Mononuclear cell (primary cell): ENCODE results near the gene TLCD3B. TPM values are rescaled to one million over a fixed set of nuclear protein-coding genes. Genes with fewer than 3 reads are reported as not detected.
"Not testable (repeated sequence)": the region's sequence is repeated elsewhere in the genome, so short reads cannot be mapped to it uniquely, and the experiment has no call there.

Experiments
- H3K27me3 ChIP-seq: 2 replicates; pipeline ENCODE4 v1.6.0; 2011; ENCODE audit warnings: low read length, control low read depth; ENCODE audit not compliant: insufficient read depth
- H3K4me1 ChIP-seq: 2 replicates; pipeline ENCODE4 v1.5.1; 2011; ENCODE audit warnings: mild to moderate bottlenecking, low read length, control low read depth; ENCODE audit not compliant: insufficient read depth
- H3K4me3 ChIP-seq: 2 replicates; pipeline ENCODE4 v1.5.1; 2011; ENCODE audit warnings: mild to moderate bottlenecking, low read length, moderate library complexity
- H3K9me3 ChIP-seq: 2 replicates; pipeline ENCODE4 v1.5.1; 2011; ENCODE audit warnings: low read depth, mild to moderate bottlenecking, control low read depth, low read length
- total RNA-seq: library from RNA; depleted of rRNA; stranded (reverse); fragments of >200 nt; gene quantifications from one replicate; pipeline ENCODE4 v1.2.3, GENCODE V29; 2012

Gene TLCD3B
- total RNA-seq, 1 donor = not detected

GRCh38 chr16:30023586-30023985 lies 7.5 kb downstream of the TLCD3B start:
- no peaks in the 10 kb centered on the region for H3K9me3 ChIP-seq
- H3K27me3 ChIP-seq = no peaks in the 10 kb centered on the region
- peaks cover 13% of the 10 kb centered on the region for H3K4me1 ChIP-seq
- no peak overlapping the region for H3K4me3 ChIP-seq

GRCh38 chr16:30022887-30023286 lies 8.2 kb downstream of the TLCD3B start, which contains the start of gene C16orf92:
Gene C16orf92, plus strand, starts transcription at chr16:30023198. Its CDS starts 143 bp downstream, at chr16:30023341.
- H3K27me3 ChIP-seq = no peaks in the 10 kb centered on the region
- no peak within 1 kb of the TSS for H3K4me3 ChIP-seq
- peaks cover 13% of the 10 kb centered on the region for H3K4me1 ChIP-seq
- no peaks in the 10 kb centered on the region for H3K9me3 ChIP-seq

- Histone ChIP-seq H3K4me1 (peaks cover 13% of the 10 kb centered on the region), H3K27me3 (no peaks in the 10 kb centered on the region), H3K9me3 (no peaks in the 10 kb centered on the region), H3K4me3 (no peak overlapping the region)
Observed at GRCh38 chr16:30018731-30019158, 12.3 kb downstream of the TLCD3B start.

GRCh38 chr16:30017937-30018336 lies 13.1 kb downstream of the TLCD3B start:
- not testable (repeated sequence) for H3K27me3 ChIP-seq, H3K9me3 ChIP-seq, H3K4me3 ChIP-seq
- peaks cover 13% of the 10 kb centered on the region for H3K4me1 ChIP-seq

GRCh38 chr16:30017277-30017656 lies 13.8 kb downstream of the TLCD3B start:
- Histone ChIP-seq H3K4me1 (peaks cover 13% of the 10 kb centered on the region), H3K27me3 (peaks cover 2% of the 10 kb centered on the region), H3K4me3 (no peak overlapping the region), H3K9me3 (no peaks in the 10 kb centered on the region)

- H3K9me3 ChIP-seq = no peaks in the 10 kb centered on the region
- peaks cover 7% of the 10 kb centered on the region for H3K27me3 ChIP-seq
- H3K4me1 ChIP-seq = peaks cover 12% of the 10 kb centered on the region
- no peak overlapping the region for H3K4me3 ChIP-seq
Observed at GRCh38 chr16:30016555-30017276, 14.4 kb downstream of the TLCD3B start.

GRCh38 chr16:30015450-30015849 lies 15.6 kb downstream of the TLCD3B start:
- H3K4me3 ChIP-seq, H3K4me1 ChIP-seq, H3K9me3 ChIP-seq: not testable (repeated sequence)
- H3K27me3 ChIP-seq = peaks cover 11% of the 10 kb centered on the region

GRCh38 chr16:30012598-30012997 lies 18.5 kb downstream of the TLCD3B start:
- H3K4me3 ChIP-seq, H3K4me1 ChIP-seq, H3K9me3 ChIP-seq: not testable (repeated sequence)
- peaks cover 17% of the 10 kb centered on the region for H3K27me3 ChIP-seq

- peaks cover 17% of the 10 kb centered on the region for H3K27me3 ChIP-seq
- no peaks in the 10 kb centered on the region for H3K9me3 ChIP-seq
- peaks cover 8% of the 10 kb centered on the region for H3K4me1 ChIP-seq
- H3K4me3 ChIP-seq = no peak overlapping the region
Observed at GRCh38 chr16:30011714-30012504, 19.2 kb downstream of the TLCD3B start.

GRCh38 chr16:30010844-30011713 lies 20.0 kb downstream of the TLCD3B start, which contains the start of gene DOC2A:
Gene DOC2A, minus strand, starts transcription at chr16:30011027. Its CDS starts 805 bp downstream, at chr16:30010222.
- no peaks in the 10 kb centered on the region for H3K9me3 ChIP-seq
- H3K4me1 ChIP-seq = peaks cover 8% of the 10 kb centered on the region
- no peak within 1 kb of the TSS for H3K4me3 ChIP-seq
- H3K27me3 ChIP-seq = peaks cover 17% of the 10 kb centered on the region

GRCh38 chr16:30009990-30010843 lies 20.9 kb downstream of the TLCD3B start:
- no peak overlapping the region for H3K4me3 ChIP-seq
- H3K9me3 ChIP-seq = no peaks in the 10 kb centered on the region
- peaks cover 8% of the 10 kb centered on the region for H3K4me1 ChIP-seq
- H3K27me3 ChIP-seq = peaks cover 17% of the 10 kb centered on the region

- Histone ChIP-seq H3K4me1 (peaks cover 8% of the 10 kb centered on the region), H3K9me3 (no peaks in the 10 kb centered on the region), H3K4me3 (no peak overlapping the region), H3K27me3 (peaks cover 17% of the 10 kb centered on the region)
Observed at GRCh38 chr16:30009085-30009862, 21.8 kb downstream of the TLCD3B start.

- Histone ChIP-seq H3K4me1 (peaks cover 8% of the 10 kb centered on the region), H3K9me3 (no peaks in the 10 kb centered on the region)
Observed at GRCh38 chr16:30007378-30007895, 23.6 kb downstream of the TLCD3B start.

More at GRCh38 chr16:30007378-30007895, 23.6 kb downstream of the TLCD3B start:
- Histone ChIP-seq H3K27me3 (peaks cover 17% of the 10 kb centered on the region), H3K4me3 (no peak overlapping the region)
